Activated T-cell treated with anti-CD3 and anti-CD28 coated beads, Interleukin-2, amount 50 U/mL, for 24 hours (primary cell): ENCODE results near the gene PSAT1.

Source experiments
- DNase-seq: peaks from one replicate; pipeline ENCODE4 v3.0.0-alpha.2; 2020
- H3K27ac Mint-ChIP-seq: 2 replicates; pipeline ENCODE4 v1.8.0; 2020; ENCODE audit warnings: mild to moderate bottlenecking, mixed read lengths
- H3K27me3 Mint-ChIP-seq: 2 replicates; pipeline ENCODE4 v1.8.0; 2020; ENCODE audit warnings: mixed read lengths
- H3K36me3 Mint-ChIP-seq: 2 replicates; pipeline ENCODE4 v1.8.0; 2020; ENCODE audit warnings: low read depth, mixed read lengths
- H3K4me1 Mint-ChIP-seq: 2 replicates; pipeline ENCODE4 v1.8.0; 2020; ENCODE audit warnings: low read depth, mixed read lengths
- H3K4me3 Mint-ChIP-seq: 2 replicates; pipeline ENCODE4 v1.8.0; 2020; ENCODE audit warnings: mild to moderate bottlenecking, moderate library complexity, mixed read lengths
- H3K9me3 Mint-ChIP-seq: 2 replicates; pipeline ENCODE4 v1.8.0; 2020; ENCODE audit warnings: mixed read lengths

PSAT1 gene

GRCh38 chr9:78300209-78300608 lies 3.3 kb downstream of the PSAT1 start:
- no peak for DNase-seq
- Mint-ChIP-seq H3K36me3 (peaks cover 78% of the 10 kb centered on the region), H3K4me1 (peaks cover 28% of the 10 kb centered on the region), H3K27ac (no peak overlapping the region), H3K9me3 (no peaks in the 10 kb centered on the region), H3K4me3 (no peak overlapping the region), H3K27me3 (no peaks in the 10 kb centered on the region)

GRCh38 chr9:78301466-78301865 lies 4.5 kb downstream of the PSAT1 start:
- no peak overlapping the region for H3K4me3 Mint-ChIP-seq
- H3K9me3 Mint-ChIP-seq: no peaks in the 10 kb centered on the region
- H3K27ac Mint-ChIP-seq: no peak overlapping the region
- DNase-seq: no peak
- peaks cover 19% of the 10 kb centered on the region for H3K4me1 Mint-ChIP-seq
- peaks cover 90% of the 10 kb centered on the region for H3K36me3 Mint-ChIP-seq
- H3K27me3 Mint-ChIP-seq: no peaks in the 10 kb centered on the region

- no peak overlapping the region for H3K27ac Mint-ChIP-seq
- H3K36me3 Mint-ChIP-seq: peaks cover 94% of the 10 kb centered on the region
- H3K9me3 Mint-ChIP-seq: no peaks in the 10 kb centered on the region
- no peaks in the 10 kb centered on the region for H3K27me3 Mint-ChIP-seq
- no peak for DNase-seq
- H3K4me1 Mint-ChIP-seq: peaks cover 13% of the 10 kb centered on the region
- H3K4me3 Mint-ChIP-seq: no peak overlapping the region
These were observed 6.6 kb downstream of the PSAT1 start for GRCh38 chr9:78303377-78304062.

- peaks cover 95% of the 10 kb centered on the region for H3K36me3 Mint-ChIP-seq
- H3K9me3 Mint-ChIP-seq: no peaks in the 10 kb centered on the region
- H3K27me3 Mint-ChIP-seq: no peaks in the 10 kb centered on the region
- no peak overlapping the region for H3K4me3 Mint-ChIP-seq
- no peak overlapping the region for H3K27ac Mint-ChIP-seq
- H3K4me1 Mint-ChIP-seq: peaks cover 6% of the 10 kb centered on the region
- DNase-seq: no peak
These were observed 7.4 kb downstream of the PSAT1 start for GRCh38 chr9:78304357-78304756.

- H3K4me1 Mint-ChIP-seq: no peaks in the 10 kb centered on the region
- no peaks in the 10 kb centered on the region for H3K9me3 Mint-ChIP-seq
- no peaks in the 10 kb centered on the region for H3K27me3 Mint-ChIP-seq
- peaks cover 96% of the 10 kb centered on the region for H3K36me3 Mint-ChIP-seq
- no peak for DNase-seq
- no peak overlapping the region for H3K27ac Mint-ChIP-seq
- no peak overlapping the region for H3K4me3 Mint-ChIP-seq
These were observed 9.5 kb downstream of the PSAT1 start for GRCh38 chr9:78306222-78307076.

- no peaks in the 10 kb centered on the region for H3K4me1 Mint-ChIP-seq
- H3K4me3 Mint-ChIP-seq: no peak overlapping the region
- peaks cover 95% of the 10 kb centered on the region for H3K36me3 Mint-ChIP-seq
- no peak overlapping the region for H3K27ac Mint-ChIP-seq
- no peaks in the 10 kb centered on the region for H3K9me3 Mint-ChIP-seq
- H3K27me3 Mint-ChIP-seq: no peaks in the 10 kb centered on the region
- no peak for DNase-seq
These were observed 10.4 kb downstream of the PSAT1 start for GRCh38 chr9:78307360-78307759.

- Mint-ChIP-seq H3K27me3 (no peaks in the 10 kb centered on the region), H3K36me3 (peaks cover 94% of the 10 kb centered on the region), H3K27ac (no peak overlapping the region), H3K4me1 (no peaks in the 10 kb centered on the region), H3K4me3 (no peak overlapping the region), H3K9me3 (no peaks in the 10 kb centered on the region)
- no peak for DNase-seq
These were observed 12.1 kb downstream of the PSAT1 start for GRCh38 chr9:78309066-78309465.

GRCh38 chr9:78311075-78311474 lies 14.2 kb downstream of the PSAT1 start:
- H3K27me3 Mint-ChIP-seq: no peaks in the 10 kb centered on the region
- H3K4me3 Mint-ChIP-seq: no peak overlapping the region
- no peaks in the 10 kb centered on the region for H3K4me1 Mint-ChIP-seq
- no peak for DNase-seq
- H3K27ac Mint-ChIP-seq: no peak overlapping the region
- no peaks in the 10 kb centered on the region for H3K9me3 Mint-ChIP-seq
- peaks cover 91% of the 10 kb centered on the region for H3K36me3 Mint-ChIP-seq

- Mint-ChIP-seq H3K27ac (no peak overlapping the region), H3K27me3 (no peaks in the 10 kb centered on the region), H3K9me3 (no peaks in the 10 kb centered on the region), H3K4me1 (no peaks in the 10 kb centered on the region), H3K4me3 (no peak overlapping the region), H3K36me3 (peaks cover 92% of the 10 kb centered on the region)
- DNase-seq: no peak
These were observed 15.1 kb downstream of the PSAT1 start for GRCh38 chr9:78311886-78312524.

- Mint-ChIP-seq H3K4me1 (no peaks in the 10 kb centered on the region), H3K36me3 (peaks cover 92% of the 10 kb centered on the region), H3K4me3 (no peak overlapping the region), H3K27me3 (no peaks in the 10 kb centered on the region), H3K27ac (no peak overlapping the region), H3K9me3 (no peaks in the 10 kb centered on the region)
- no peak for DNase-seq
These were observed 17.6 kb downstream of the PSAT1 start for GRCh38 chr9:78314550-78314949.

GRCh38 chr9:78314953-78315870 lies 18.3 kb downstream of the PSAT1 start:
- Mint-ChIP-seq H3K27ac (peak overlapping the region; percentile 44), H3K36me3 (peaks cover 92% of the 10 kb centered on the region)

GRCh38 chr9:78316166-78316892 lies 19.4 kb downstream of the PSAT1 start:
- Mint-ChIP-seq H3K27me3 (no peaks in the 10 kb centered on the region), H3K36me3 (peaks cover 92% of the 10 kb centered on the region), H3K4me1 (no peaks in the 10 kb centered on the region), H3K27ac (no peak overlapping the region), H3K4me3 (no peak overlapping the region), H3K9me3 (no peaks in the 10 kb centered on the region)
- no peak for DNase-seq

More at GRCh38 chr9:78314953-78315870, 18.3 kb downstream of the PSAT1 start:
- no peak overlapping the region for H3K4me3 Mint-ChIP-seq
- no peaks in the 10 kb centered on the region for H3K4me1 Mint-ChIP-seq
- DNase-seq: no peak
- H3K27me3 Mint-ChIP-seq: no peaks in the 10 kb centered on the region
- H3K9me3 Mint-ChIP-seq: no peaks in the 10 kb centered on the region

- Mint-ChIP-seq H3K36me3 (peaks cover 96% of the 10 kb centered on the region), H3K9me3 (no peaks in the 10 kb centered on the region), H3K4me3 (no peak overlapping the region), H3K27me3 (no peaks in the 10 kb centered on the region), H3K4me1 (no peaks in the 10 kb centered on the region), H3K27ac (no peak overlapping the region)
- DNase-seq: no peak
These were observed 22.5 kb downstream of the PSAT1 start for GRCh38 chr9:78319197-78320029.
